Left lung (tissue), 10 donors: Measurements from ENCODE around the gene PAK2. TPM values are rescaled to one million over a fixed set of nuclear protein-coding genes. Genes with fewer than 3 reads are reported as not detected.

Experiments used
- ATAC-seq: fragments of 200-7000 bp; cut with Tn5 transposase; one replicate; pipeline ENCODE4 v1.9.1; 2020; ENCODE audit warnings: moderate library complexity
- DNase-seq, 4 donors: peaks; one replicate each; pipeline ENCODE4 v3.0.0-alpha.2; 2013 to 2020
- H3K27ac ChIP-seq, 2 donors: fragments of 200-600 bp; sonication (generic) in 1 of 2; one replicate each; pipeline versions ENCODE4 v1.5.0 to v1.8.0; 2020 to 2021
- H3K27me3 ChIP-seq, 2 donors: fragments of 200-600 bp; sonication (generic) in 1 of 2; one replicate each; pipeline versions ENCODE4 v1.5.0 to v1.8.0; 2020 to 2021
- H3K36me3 ChIP-seq, 2 donors: fragments of 200-600 bp; sonication (generic) in 1 of 2; one replicate each; pipeline versions ENCODE4 v1.5.0 to v1.8.0; 2020 to 2021
- H3K4me1 ChIP-seq, 2 donors: fragments of 200-600 bp; one replicate each; pipeline ENCODE4 v1.8.0; 2021
- H3K4me3 ChIP-seq, 2 donors: fragments of 200-600 bp; sonication (generic) in 1 of 2; one replicate each; pipeline versions ENCODE4 v1.5.0 to v1.8.0; 2020 to 2021; ENCODE audit warnings: mild to moderate bottlenecking in 1 of 2
- H3K9me3 ChIP-seq, 2 donors: fragments of 200-600 bp; sonication (generic) in 1 of 2; one replicate each; pipeline versions ENCODE4 v1.5.0 to v1.8.0; 2020 to 2021
- CTCF ChIP-seq, 2 donors: fragments of 200-600 bp; sonication (generic) in 1 of 2; IDR thresholded peaks; one replicate each; pipeline versions ENCODE4 v1.5.0 to v1.8.0; 2021; ENCODE audit warnings: antibody characterized with exemption in 2 of 2
- intact Hi-C, 2 donors: fragments of 100-400 bp; cut with DNase I; formaldehyde crosslinking; loops; one replicate each; pipeline versions ENCODE4 v1.11.2 to v1.14.2; 2022
- polyA plus RNA-seq, 6 donors: library from polyadenylated mRNA; unstranded; fragments of 120-200 nt; gene quantifications; one replicate each; pipeline ENCODE4 v1.2.1, GENCODE V29; 2013; ENCODE audit not compliant: insufficient read length in 6 of 6
- total RNA-seq, 2 donors: library from RNA; stranded (reverse); fragmentation: NEBNext Ultra II Directional; extraction: Animal tissue kit (Norgen Biotek cat#: 25700); gene quantifications; one replicate each; pipeline ENCODE4 v1.2.1, GENCODE V29; 2021
- donor health status: DM: no; HTN: yes; CAD: no.
- donor health status: DM: no; HTN: no; CAD: no.

PAK2 gene
- total and polyA plus RNA-seq, 8 donors = 62.8 to 87.1 (median 76.9) TPM

DNA sequence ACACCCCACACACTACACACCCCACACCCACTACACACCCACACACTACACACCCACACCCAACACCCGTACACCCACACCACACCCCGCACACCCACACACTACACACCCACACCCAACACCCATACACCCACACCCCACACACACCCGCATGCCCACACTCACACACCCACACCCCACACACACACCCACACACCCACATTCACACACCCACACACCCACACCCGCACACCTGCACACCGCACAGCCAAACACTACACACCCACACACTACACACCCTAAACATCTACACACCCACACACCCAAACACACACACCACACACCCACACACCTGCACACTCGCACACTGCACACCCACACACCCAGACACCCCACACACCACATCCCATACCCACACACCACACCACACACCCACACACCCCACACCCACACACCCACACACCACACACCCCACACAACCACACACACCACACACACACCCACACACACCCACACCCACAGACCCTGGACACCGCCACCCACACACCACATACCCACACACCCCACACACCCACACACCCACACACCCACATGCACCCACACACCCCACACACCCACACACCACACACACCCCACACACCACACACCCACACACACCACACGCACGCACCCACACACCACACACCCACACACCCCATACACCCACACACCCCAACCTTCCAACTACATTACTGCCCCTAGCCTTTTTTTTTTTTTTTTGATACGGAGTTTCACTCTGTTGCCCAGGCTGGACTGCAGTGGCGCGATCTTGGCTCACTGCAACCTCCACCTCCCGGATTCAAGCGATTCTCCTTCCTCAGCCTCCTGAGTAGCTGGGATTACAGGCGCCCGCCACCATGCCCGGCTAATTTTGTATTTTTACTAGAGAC is 44.5 kb upstream of the PAK2 start:
- Histone ChIP-seq H3K4me3 (no peak overlapping the region), H3K4me1 (peaks cover 0 to 22% of the 10 kb centered on the region in 2 donors), H3K36me3 (no peaks in the 10 kb centered on the region), H3K9me3 (no peaks in the 10 kb centered on the region), H3K27ac (no peak overlapping the region), H3K27me3 (no peaks in the 10 kb centered on the region)
- no peak for TF ChIP-seq CTCF (IDR thresholded peaks at IDR 0.05)
- DNase-seq = no peak
- no peak for ATAC-seq
- intact Hi-C loops = no loop called here

DNA sequence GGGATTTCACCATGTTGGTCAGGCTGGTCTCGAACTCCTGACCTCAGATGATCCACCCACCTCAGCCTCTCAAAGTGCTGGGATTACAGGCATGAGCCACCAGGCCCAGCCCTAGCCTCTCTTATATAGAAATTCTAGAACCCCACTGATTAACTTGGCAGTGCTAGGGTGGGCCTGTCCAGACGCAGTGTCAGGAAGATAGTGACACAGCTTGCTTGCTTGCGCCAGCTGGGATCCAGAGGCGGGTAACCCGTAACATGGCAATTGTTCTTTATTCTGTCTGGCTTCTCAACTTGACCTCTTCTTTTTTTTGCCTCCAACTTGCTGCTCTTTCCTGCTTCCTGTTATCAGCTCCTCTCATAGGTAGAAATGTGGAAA is 43.8 kb upstream of the PAK2 start:
- ATAC-seq (no peak), DNase-seq (no peak)
- intact Hi-C loops = no loop called here
- no peaks in the 10 kb centered on the region for H3K9me3 ChIP-seq
- H3K4me3 ChIP-seq = no peak overlapping the region
- H3K27ac ChIP-seq = no peak overlapping the region
- H3K4me1 ChIP-seq = peaks cover 0 to 16% of the 10 kb centered on the region in 2 donors
- no peaks in the 10 kb centered on the region for H3K36me3 ChIP-seq
- H3K27me3 ChIP-seq = no peaks in the 10 kb centered on the region
- TF ChIP-seq CTCF (IDR thresholded peaks at IDR 0.05) = no peak

DNA sequence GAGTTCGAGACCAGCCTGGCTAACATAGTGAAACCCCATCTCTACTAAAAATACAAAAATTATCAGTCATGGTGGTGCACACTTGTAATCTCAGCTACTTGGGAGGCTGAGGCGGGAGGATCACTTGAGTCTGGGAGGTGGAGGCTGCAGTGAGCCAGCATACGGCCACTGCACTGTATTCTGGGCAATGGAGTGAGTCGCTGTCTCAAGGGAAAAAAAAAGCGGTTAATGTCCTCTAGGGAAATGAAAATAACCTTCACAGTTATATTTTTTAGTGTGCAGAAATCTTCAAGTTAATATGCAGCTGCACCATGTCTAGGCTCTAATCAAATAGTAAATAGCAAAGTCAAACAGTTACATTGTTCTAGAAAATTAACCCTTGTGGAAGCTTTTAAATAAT is 42.4 kb upstream of the PAK2 start:
- TF ChIP-seq CTCF (IDR thresholded peaks at IDR 0.05) = no peak
- no peaks in the 10 kb centered on the region for H3K27me3 ChIP-seq
- DNase-seq (no peak), ATAC-seq (no peak)
- H3K4me1 ChIP-seq = peaks cover 0 to 11% of the 10 kb centered on the region in 2 donors
- no peaks in the 10 kb centered on the region for H3K36me3 ChIP-seq
- no peak overlapping the region for H3K27ac ChIP-seq
- H3K4me3 ChIP-seq = no peak overlapping the region
- H3K9me3 ChIP-seq = no peaks in the 10 kb centered on the region
- intact Hi-C loops = no loop called here

- no peak overlapping the region for H3K27ac ChIP-seq
- no peaks in the 10 kb centered on the region for H3K9me3 ChIP-seq
- ATAC-seq (no peak), DNase-seq (no peak)
- no peaks in the 10 kb centered on the region for H3K36me3 ChIP-seq
- H3K4me1 ChIP-seq = no peaks in the 10 kb centered on the region
- intact Hi-C loops = no loop called here
- no peaks in the 10 kb centered on the region for H3K27me3 ChIP-seq
- H3K4me3 ChIP-seq = no peak overlapping the region
- no peak for TF ChIP-seq CTCF (IDR thresholded peaks at IDR 0.05)
Measured at GRCh38 chr3:196699749-196700148, 39.9 kb upstream of the PAK2 start.

DNA sequence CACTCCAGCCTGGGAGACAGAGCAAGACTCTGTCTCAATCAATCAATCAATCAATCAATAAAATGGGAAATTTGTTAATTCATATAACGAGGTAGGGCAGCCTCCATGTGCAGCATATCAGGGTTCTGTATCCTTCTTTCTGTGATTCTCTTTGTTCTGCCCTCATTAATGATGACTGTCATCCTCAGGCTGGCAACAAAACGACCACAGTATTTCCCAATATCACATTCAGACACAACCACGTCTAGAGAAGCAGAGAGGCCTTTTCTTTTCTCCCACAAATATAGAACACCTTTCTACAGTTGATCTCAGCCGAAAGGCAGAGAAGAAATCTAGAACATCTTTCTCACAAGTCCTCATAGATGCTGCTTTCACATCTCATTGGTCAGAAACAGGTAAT is 38.9 kb upstream of the PAK2 start:
- Histone ChIP-seq H3K27ac (no peak overlapping the region), H3K36me3 (no peaks in the 10 kb centered on the region), H3K4me3 (no peak overlapping the region), H3K27me3 (no peaks in the 10 kb centered on the region), H3K4me1 (peaks cover 0 to 3% of the 10 kb centered on the region in 2 donors), H3K9me3 (no peaks in the 10 kb centered on the region)
- no peak for TF ChIP-seq CTCF (IDR thresholded peaks at IDR 0.05)
- DNase-seq = no peak
- ATAC-seq = no peak
- intact Hi-C loops = no loop called here
